Thyroid gland (tissue), 4 donors: ENCODE data around the gene PHACTR3. TPM values are rescaled to one million over a fixed set of nuclear protein-coding genes. Genes with fewer than 3 reads are reported as not detected.

Source experiments
- DNase-seq, 2 donors: peaks; one replicate each; pipeline ENCODE4 v3.0.0-alpha.2; 2019
- H3K27ac ChIP-seq, 3 donors: fragments of 200-600 bp; sonication (generic); 1 replicate in 2 of 3; 2 replicates in 1 of 3; pipeline ENCODE4 v1.5.1; 2016 to 2019; ENCODE audit warnings: mild to moderate bottlenecking in 1 of 3, moderate library complexity in 1 of 3
- H3K27me3 ChIP-seq: fragments of 200-600 bp; sonication (generic); one replicate; pipeline ENCODE4 v1.5.1; 2019
- H3K36me3 ChIP-seq, 2 donors: fragments of 200-600 bp; sonication (generic); one replicate each; pipeline ENCODE4 v1.5.1; 2016 to 2019
- H3K4me1 ChIP-seq, 2 donors: fragments of 200-600 bp; sonication (generic); one replicate each; pipeline ENCODE4 v1.5.1; 2017 to 2019
- H3K4me3 ChIP-seq, 3 donors: fragments of 200-600 bp; sonication (generic); replicated peaks in 1 of 3; 1 replicate in 2 of 3; 2 replicates in 1 of 3; pipeline ENCODE4 v1.5.1; 2016; ENCODE audit warnings: mild to moderate bottlenecking in 1 of 3
- H3K9me3 ChIP-seq: fragments of 200-600 bp; sonication (generic); one replicate; pipeline ENCODE4 v1.5.1; 2017
- CTCF ChIP-seq, 6 experiments: fragments of 200-600 bp in 3 of 6; fragments of 450-650 bp in 3 of 6; sonication (generic) in 3 of 6; IDR thresholded peaks; one replicate each; pipeline ENCODE4 v1.5.1; 2016 to 2019; ENCODE audit warnings: antibody characterized with exemption in 6 of 6, mild to moderate bottlenecking in 2 of 6, inconsistent platforms in 1 of 6, moderate library complexity in 1 of 6
- POLR2A ChIP-seq, 2 donors: fragments of 450-650 bp; IDR thresholded peaks; one replicate each; pipeline ENCODE4 v1.6.1; 2017; ENCODE audit warnings: antibody characterized with exemption in 2 of 2, mild to moderate bottlenecking in 2 of 2, moderate library complexity in 1 of 2
- WGBS, 2 donors: methylation state at CpG; one replicate each; pipeline ENCODE4 v1.1.5; 2017; 5-methylcytosine and 5-hydroxymethylcytosine counted together
- intact Hi-C: fragments of 100-400 bp; cut with DNase I; formaldehyde crosslinking; loops from one replicate; pipeline ENCODE4 v1.15.1; 2023
- total RNA-seq, 4 donors: library from RNA; depleted of rRNA; stranded (reverse); fragments of >200 nt; gene quantifications; one replicate each; pipeline ENCODE4 v1.2.3, GENCODE V29; 2016

Gene PHACTR3
- total RNA-seq, 4 donors from 2014 or later, result 2.4 TPM; not detected in 3

GRCh38 chr20:59561228-59561605 lies 43.1 kb upstream of the PHACTR3 start:
- no peak overlapping the region for H3K4me3 ChIP-seq
- DNase-seq, result no peak
- no peaks in the 10 kb centered on the region for H3K36me3 ChIP-seq
- 82% methylated on average over 4 of the region's 4 CpGs for WGBS, 2 donors
- H3K9me3 ChIP-seq, result no peaks in the 10 kb centered on the region
- H3K4me1 ChIP-seq, result no peaks in the 10 kb centered on the region
- no peaks in the 10 kb centered on the region for H3K27me3 ChIP-seq
- TF ChIP-seq CTCF (IDR thresholded peaks at IDR 0.05) (no peak), POLR2A (IDR thresholded peaks at IDR 0.05) (no peak)
- intact Hi-C loops, result no loop called here
- H3K27ac ChIP-seq, result no peak overlapping the region

GRCh38 chr20:59561614-59562277 lies 42.6 kb upstream of the PHACTR3 start:
- no peak for TF ChIP-seq CTCF (IDR thresholded peaks at IDR 0.05)
- TF ChIP-seq POLR2A (IDR thresholded peaks at IDR 0.05), result no peak
- WGBS, 2 donors, result 84 to 89% methylated on average over 4 to 5 of the region's 5 CpGs
- intact Hi-C loops, result no loop called here

GRCh38 chr20:59564171-59564570 lies 40.2 kb upstream of the PHACTR3 start:
- 56 to 76% methylated on average over 10 to 12 of the region's 12 CpGs for WGBS, 2 donors
- DNase-seq, result no peak
- Histone ChIP-seq H3K27me3 (no peaks in the 10 kb centered on the region), H3K36me3 (no peaks in the 10 kb centered on the region), H3K4me1 (no peaks in the 10 kb centered on the region), H3K9me3 (no peaks in the 10 kb centered on the region), H3K4me3 (no peak overlapping the region), H3K27ac (no peak overlapping the region)
- TF ChIP-seq CTCF (IDR thresholded peaks at IDR 0.05), result no peak
- no peak for TF ChIP-seq POLR2A (IDR thresholded peaks at IDR 0.05)
- intact Hi-C loops, result no loop called here

More at GRCh38 chr20:59561614-59562277, 42.6 kb upstream of the PHACTR3 start:
- H3K9me3 ChIP-seq, result no peaks in the 10 kb centered on the region
- H3K27me3 ChIP-seq, result no peaks in the 10 kb centered on the region
- H3K4me1 ChIP-seq, result no peaks in the 10 kb centered on the region
- H3K4me3 ChIP-seq, result no peak overlapping the region
- DNase-seq, result no peak
- H3K27ac ChIP-seq, result no peak overlapping the region
- no peaks in the 10 kb centered on the region for H3K36me3 ChIP-seq

GRCh38 chr20:59564943-59565342 lies 39.4 kb upstream of the PHACTR3 start:
- Histone ChIP-seq H3K9me3 (no peaks in the 10 kb centered on the region), H3K27ac (no peak overlapping the region), H3K27me3 (no peaks in the 10 kb centered on the region), H3K4me3 (no peak overlapping the region), H3K36me3 (no peaks in the 10 kb centered on the region), H3K4me1 (no peaks in the 10 kb centered on the region)
- no peak for DNase-seq
- TF ChIP-seq CTCF (IDR thresholded peaks at IDR 0.05), result no peak
- no peak for TF ChIP-seq POLR2A (IDR thresholded peaks at IDR 0.05)
- 82 to 83% methylated on average over 1 of the region's 1 CpG for WGBS, 2 donors
- intact Hi-C loops, result no loop called here

- no peaks in the 10 kb centered on the region for H3K36me3 ChIP-seq
- H3K27me3 ChIP-seq, result no peaks in the 10 kb centered on the region
- no peaks in the 10 kb centered on the region for H3K4me1 ChIP-seq
- no peak for DNase-seq
- 85 to 88% methylated on average over 6 to 11 of the region's 11 CpGs for WGBS, 2 donors
- no peak overlapping the region for H3K4me3 ChIP-seq
- H3K9me3 ChIP-seq, result no peaks in the 10 kb centered on the region
- H3K27ac ChIP-seq, result no peak overlapping the region
- no peak for TF ChIP-seq CTCF (IDR thresholded peaks at IDR 0.05)
- TF ChIP-seq POLR2A (IDR thresholded peaks at IDR 0.05), result no peak
- intact Hi-C loops, result no loop called here
Observed at GRCh38 chr20:59565768-59566461, 38.4 kb upstream of the PHACTR3 start.
